Smooth muscle cell of trachea (primary cell): ENCODE data around the gene NR5A1. TPM values are rescaled to one million over a fixed set of nuclear protein-coding genes. Genes with fewer than 3 reads are reported as not detected.

Source experiments
- total RNA-seq: library from RNA; depleted of rRNA; stranded (reverse); fragments of >200 nt; gene quantifications from 2 replicates; pipeline ENCODE4 v1.2.1, GENCODE V29; 2014

Gene NR5A1
- total RNA-seq = not detected in 2 replicates

DNA sequence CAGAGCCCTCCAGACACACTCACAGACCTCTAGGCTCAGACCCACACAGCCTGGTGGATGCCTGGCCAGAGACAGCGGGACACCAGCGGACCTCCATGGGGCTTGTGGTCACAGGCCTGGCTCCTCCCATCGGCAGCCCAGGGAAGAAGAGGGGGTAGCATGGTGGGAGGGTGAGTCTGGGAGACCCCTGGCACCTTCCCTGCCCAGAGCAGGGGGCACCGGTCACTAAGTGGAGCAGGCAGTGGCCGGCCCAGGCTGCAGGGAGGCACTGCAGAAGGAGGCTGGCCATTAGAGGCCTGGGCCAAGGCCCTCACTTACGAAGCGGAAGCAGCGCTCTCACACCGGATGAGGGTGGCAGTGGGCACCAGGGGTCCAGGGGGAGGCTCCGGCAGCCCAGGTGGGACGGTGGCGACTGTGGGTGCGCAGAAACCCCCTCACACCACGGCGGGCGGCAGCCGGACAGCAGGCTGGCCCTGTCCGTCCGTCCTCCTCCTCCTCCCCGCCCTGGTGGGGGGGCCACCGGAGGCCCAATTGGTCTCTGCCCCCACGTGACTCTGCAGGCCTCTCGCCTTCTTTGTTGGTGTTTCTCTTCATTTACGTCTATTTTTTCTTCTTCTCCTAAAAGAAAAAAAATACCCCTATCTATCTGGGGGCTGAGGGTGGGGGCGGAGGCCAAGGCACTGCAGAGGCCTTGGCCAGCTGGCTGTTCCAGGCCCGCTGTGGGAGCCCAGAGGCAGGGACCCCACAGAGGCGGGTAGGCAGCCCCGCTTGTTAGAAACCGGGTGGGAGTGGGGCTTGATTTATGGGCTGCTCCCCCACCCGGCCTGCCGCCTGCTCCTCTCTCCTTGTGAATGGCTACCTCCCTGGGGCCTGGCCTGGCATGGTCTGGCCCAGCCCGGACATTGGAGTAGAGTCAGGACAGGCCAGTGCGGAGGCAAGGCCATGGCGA is at the start of gene NR5A1:
TSS of gene NR5A1 (minus strand) at position 469 of the 949 bp plus-strand sequence. CDS start 4,004 bp downstream, outside the sequence.

DNA sequence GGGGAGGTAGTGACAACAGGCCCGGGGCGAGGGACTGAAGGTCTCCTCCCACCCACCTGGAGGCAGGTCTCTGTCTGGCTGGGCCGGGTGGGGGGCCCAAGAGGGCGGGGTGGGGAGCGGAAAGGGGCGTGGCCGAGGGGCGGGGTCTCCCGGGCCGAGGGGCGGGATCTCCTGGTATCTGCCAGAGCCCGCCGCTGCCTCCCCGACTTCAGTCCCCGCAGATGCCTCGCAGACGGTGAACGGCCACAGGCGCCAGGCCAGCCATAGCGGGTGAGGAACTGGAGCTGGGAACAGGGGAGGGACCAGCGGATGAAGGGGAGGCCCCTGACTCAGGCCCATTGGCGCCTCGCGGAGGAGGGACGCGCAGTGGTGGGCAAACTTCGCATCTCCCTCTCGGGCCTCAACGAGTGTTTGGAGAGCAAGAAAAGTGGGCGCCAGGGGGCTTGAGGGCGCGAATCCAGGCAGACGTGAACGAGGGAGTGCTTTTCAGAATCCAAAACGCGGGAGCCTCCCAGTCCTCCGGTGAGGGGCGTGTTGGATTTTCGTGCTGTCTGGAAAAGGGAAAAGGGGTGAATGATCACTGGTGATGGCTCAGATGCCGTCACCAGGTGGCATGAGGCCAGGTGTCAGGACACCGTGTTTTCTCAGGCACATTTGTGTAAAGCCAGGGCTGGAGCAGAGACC is 56.8 kb downstream of the NR5A1 start, which contains the start of gene ADGRD2:
TSS of gene ADGRD2 (plus strand) at position 211 of the 684 bp plus-strand sequence. CDS start 1,216 bp downstream, outside the sequence.

Other genes with a start within 250 kb of the NR5A1 start
- 46.7 and 97.3 TPM in 2 replicates for gene NEK6, start 249.4 kb downstream of the NR5A1 start, total RNA-seq
- 149 and 265 TPM in 2 replicates for gene PSMB7, start 92.0 kb downstream of the NR5A1 start, total RNA-seq
- gene ADGRD2, start 56.9 kb downstream of the NR5A1 start, total RNA-seq = not detected in 2 replicates